ENCODE data around the gene ALK.

The ALK gene

GRCh38 chr2:29691391-29691950 is 229.9 kb downstream of the ALK start:
- H3K27ac ChIP-seq, result no peak overlapping the region
- TF ChIP-seq, protein P1, sequence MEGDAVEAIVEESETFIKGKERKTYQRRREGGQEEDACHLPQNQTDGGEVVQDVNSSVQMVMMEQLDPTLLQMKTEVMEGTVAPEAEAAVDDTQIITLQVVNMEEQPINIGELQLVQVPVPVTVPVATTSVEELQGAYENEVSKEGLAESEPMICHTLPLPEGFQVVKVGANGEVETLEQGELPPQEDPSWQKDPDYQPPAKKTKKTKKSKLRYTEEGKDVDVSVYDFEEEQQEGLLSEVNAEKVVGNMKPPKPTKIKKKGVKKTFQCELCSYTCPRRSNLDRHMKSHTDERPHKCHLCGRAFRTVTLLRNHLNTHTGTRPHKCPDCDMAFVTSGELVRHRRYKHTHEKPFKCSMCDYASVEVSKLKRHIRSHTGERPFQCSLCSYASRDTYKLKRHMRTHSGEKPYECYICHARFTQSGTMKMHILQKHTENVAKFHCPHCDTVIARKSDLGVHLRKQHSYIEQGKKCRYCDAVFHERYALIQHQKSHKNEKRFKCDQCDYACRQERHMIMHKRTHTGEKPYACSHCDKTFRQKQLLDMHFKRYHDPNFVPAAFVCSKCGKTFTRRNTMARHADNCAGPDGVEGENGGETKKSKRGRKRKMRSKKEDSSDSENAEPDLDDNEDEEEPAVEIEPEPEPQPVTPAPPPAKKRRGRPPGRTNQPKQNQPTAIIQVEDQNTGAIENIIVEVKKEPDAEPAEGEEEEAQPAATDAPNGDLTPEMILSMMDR (conservative IDR thresholded peaks at IDR 0.05), result no peak

DNA sequence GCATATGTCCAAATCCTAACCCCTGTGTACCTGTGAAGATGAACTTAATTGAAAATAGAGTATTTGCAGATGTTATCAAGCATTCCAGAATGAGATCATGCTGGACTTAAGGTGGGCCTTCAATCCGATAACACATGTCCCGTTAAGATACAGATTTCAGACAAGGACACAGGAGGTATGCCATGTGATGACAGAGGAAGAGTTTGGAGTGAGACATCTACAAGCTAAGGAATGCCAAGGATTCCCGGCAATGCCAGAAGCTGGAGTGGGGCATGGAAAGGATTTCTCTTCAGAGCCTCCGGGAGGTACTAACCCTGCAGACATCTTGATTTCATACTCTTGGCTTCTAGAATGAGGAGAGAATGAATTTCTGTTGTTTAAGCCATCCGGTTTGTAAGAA is 231.7 kb downstream of the ALK start:
- H3K27ac ChIP-seq, result no peak overlapping the region
- TF ChIP-seq, protein P1 (conservative IDR thresholded peaks at IDR 0.05), result no peak

- H3K27ac ChIP-seq, result no peak overlapping the region
- TF ChIP-seq, protein P1 (conservative IDR thresholded peaks at IDR 0.05), result no peak
Measured at GRCh38 chr2:29688429-29688828, 233.0 kb downstream of the ALK start.

- no peak overlapping the region for H3K27ac ChIP-seq
- TF ChIP-seq, protein P1 (conservative IDR thresholded peaks at IDR 0.05), result no peak
Measured at GRCh38 chr2:29687121-29687520, 234.3 kb downstream of the ALK start.

- TF ChIP-seq, protein P1 (conservative IDR thresholded peaks at IDR 0.05), result no peak
- H3K27ac ChIP-seq, result no peak overlapping the region
Measured at GRCh38 chr2:29676886-29677453, 244.4 kb downstream of the ALK start.

- TF ChIP-seq, protein P1 (conservative IDR thresholded peaks at IDR 0.05), result no peak
- no peak overlapping the region for H3K27ac ChIP-seq
Measured at GRCh38 chr2:29664578-29664977, 256.8 kb downstream of the ALK start.

- H3K27ac ChIP-seq, result no peak overlapping the region
- TF ChIP-seq, protein P1 (conservative IDR thresholded peaks at IDR 0.05), result no peak
Measured at GRCh38 chr2:29663268-29663667, 258.1 kb downstream of the ALK start.
